H9 (cell line): ENCODE measurements around the gene FAM120C. TPM values are rescaled to one million over a fixed set of nuclear protein-coding genes. Genes with fewer than 3 reads are reported as not detected.

Experiments used
- DNase-seq: peaks from one replicate; pipeline ENCODE4 v3.0.0-alpha.2; 2017
- H2AFZ ChIP-seq: one replicate; pipeline ENCODE4 v1.6.1; 2013; ENCODE audit warnings: mild to moderate bottlenecking, low read length, control low read depth, moderate library complexity
- H2AK5ac ChIP-seq: 2 replicates; pipeline ENCODE4 v1.6.1; 2013; ENCODE audit warnings: low read length, control low read depth, mixed read lengths; ENCODE audit not compliant: insufficient read length
- H2BK120ac ChIP-seq: one replicate; pipeline ENCODE4 v1.6.1; 2013; ENCODE audit warnings: low read depth, mild to moderate bottlenecking, low read length, control low read depth, inconsistent platforms; ENCODE audit not compliant: poor library complexity, severe bottlenecking
- H2BK12ac ChIP-seq: 2 replicates; pipeline ENCODE4 v1.6.1; 2013; ENCODE audit warnings: low read length, control low read depth, mixed read lengths, low read depth; ENCODE audit not compliant: insufficient read length
- H2BK15ac ChIP-seq: 2 replicates; pipeline ENCODE4 v1.6.1; 2013; ENCODE audit warnings: low read depth, low read length, control low read depth
- H2BK20ac ChIP-seq: one replicate; pipeline ENCODE4 v1.6.1; 2013; ENCODE audit warnings: low read depth, mild to moderate bottlenecking, low read length, control low read depth, inconsistent platforms; ENCODE audit not compliant: poor library complexity, severe bottlenecking
- H2BK5ac ChIP-seq: 2 replicates; pipeline ENCODE4 v1.6.1; 2013; ENCODE audit warnings: low read length, control low read depth, mixed read lengths; ENCODE audit not compliant: insufficient read length
- H3K14ac ChIP-seq: 2 replicates; pipeline ENCODE4 v1.6.1; 2013; ENCODE audit warnings: low read length, control low read depth; ENCODE audit not compliant: insufficient read depth
- H3K18ac ChIP-seq: 2 replicates; pipeline ENCODE4 v1.6.1; 2013; ENCODE audit warnings: low read depth, mild to moderate bottlenecking, mixed read lengths, low read length, control low read depth; ENCODE audit not compliant: insufficient read length
- H3K23ac ChIP-seq: 2 replicates; pipeline ENCODE4 v1.6.1; 2013; ENCODE audit warnings: low read length, control low read depth, mixed read lengths, low read depth; ENCODE audit not compliant: insufficient read length
- H3K23me2 ChIP-seq: 2 replicates; pipeline ENCODE4 v1.6.1; 2013; ENCODE audit warnings: low read depth, mild to moderate bottlenecking, mixed read lengths, low read length, control low read depth; ENCODE audit not compliant: insufficient read length, poor library complexity, severe bottlenecking
- H3K27ac ChIP-seq: 2 replicates; pipeline ENCODE4 v1.5.1; 2013; ENCODE audit warnings: low read length, control low read depth, mixed read lengths, low read depth; ENCODE audit not compliant: insufficient read length
- H3K27me3 ChIP-seq: 2 replicates; pipeline ENCODE4 v1.6.1; 2013; ENCODE audit warnings: low read length, control low read depth, inconsistent platforms; ENCODE audit not compliant: insufficient read depth
- H3K4ac ChIP-seq: 2 replicates; pipeline ENCODE4 v1.6.1; 2013; ENCODE audit warnings: low read depth, mild to moderate bottlenecking, control low read depth, inconsistent platforms, low read length, moderate library complexity
- H3K4me1 ChIP-seq: 2 replicates; pipeline ENCODE4 v1.6.1; 2013; ENCODE audit warnings: low read length, control low read depth, inconsistent platforms; ENCODE audit not compliant: insufficient read depth
- H3K4me2 ChIP-seq: 2 replicates; pipeline ENCODE4 v1.6.1; 2013; ENCODE audit warnings: low read length, control low read depth, mixed read lengths; ENCODE audit not compliant: insufficient read length, insufficient read depth
- H3K56ac ChIP-seq: 2 replicates; pipeline ENCODE4 v1.6.1; 2013; ENCODE audit warnings: low read depth, mild to moderate bottlenecking, mixed read lengths, low read length, control low read depth; ENCODE audit not compliant: insufficient read length
- H3K79me1 ChIP-seq: 2 replicates; pipeline ENCODE4 v1.6.1; 2013; ENCODE audit warnings: low read depth, mild to moderate bottlenecking, moderate library complexity, low read length, control low read depth, inconsistent platforms; ENCODE audit not compliant: insufficient read depth, poor library complexity, severe bottlenecking
- H3K79me2 ChIP-seq: 2 replicates; pipeline ENCODE4 v1.6.1; 2013; ENCODE audit warnings: low read length, control low read depth, inconsistent platforms; ENCODE audit not compliant: insufficient read depth
- H3K9ac ChIP-seq: 2 replicates; pipeline ENCODE4 v1.6.1; 2013; ENCODE audit warnings: low read length, control low read depth, mixed read lengths; ENCODE audit not compliant: insufficient read length; ENCODE audit errors: extremely low read depth
- H3K9me3 ChIP-seq: one replicate; pipeline ENCODE4 v1.6.1; 2013; ENCODE audit warnings: low read depth, low read length, inconsistent platforms; ENCODE audit not compliant: control insufficient read depth
- H3T11ph ChIP-seq: one replicate; pipeline ENCODE4 v1.6.1; 2013; ENCODE audit warnings: mild to moderate bottlenecking, low read length, control low read depth, inconsistent platforms
- H4K20me1 ChIP-seq: one replicate; pipeline ENCODE4 v1.6.1; 2013; ENCODE audit not compliant: control insufficient read depth, insufficient read length, insufficient read depth
- H4K5ac ChIP-seq: 2 replicates; pipeline ENCODE4 v1.6.1; 2013; ENCODE audit warnings: low read depth, mild to moderate bottlenecking, mixed read lengths, low read length, control low read depth; ENCODE audit not compliant: insufficient read length
- H4K8ac ChIP-seq: replicated peaks from 2 replicates; pipeline ENCODE4 v1.6.1; 2013; ENCODE audit warnings: low read length, control low read depth, mixed read lengths, low read depth; ENCODE audit not compliant: insufficient read length
- H4K91ac ChIP-seq: 2 replicates; pipeline ENCODE4 v1.6.1; 2013; ENCODE audit warnings: low read depth, mild to moderate bottlenecking, moderate library complexity, mixed read lengths, low read length, control low read depth; ENCODE audit not compliant: insufficient read length
- H3K27ac Mint-ChIP-seq, 3 experiments: 2 replicates in 2 of 3; 3 replicates in 1 of 3; pipeline ENCODE4 v1.8.0; 2020 to 2021; ENCODE audit warnings: mixed read lengths in 3 of 3, mild to moderate bottlenecking in 1 of 3, moderate library complexity in 1 of 3
- H3K27me3 Mint-ChIP-seq: 2 replicates; pipeline ENCODE4 v1.8.0; 2021; ENCODE audit warnings: low read depth, mild to moderate bottlenecking, moderate library complexity, mixed read lengths
- H3K36me3 Mint-ChIP-seq, 3 experiments: 2 replicates in 2 of 3; 3 replicates in 1 of 3; pipeline ENCODE4 v1.8.0; 2020 to 2021; ENCODE audit warnings: low read depth in 3 of 3, mixed read lengths in 3 of 3; ENCODE audit not compliant: insufficient read depth in 1 of 3
- H3K4me1 Mint-ChIP-seq, 2 experiments: 2 replicates each; pipeline ENCODE4 v1.8.0; 2020; ENCODE audit warnings: mixed read lengths in 2 of 2
- H3K4me3 Mint-ChIP-seq, 2 experiments: 2 replicates in 1 of 2; 3 replicates in 1 of 2; pipeline ENCODE4 v1.8.0; 2020 to 2021; ENCODE audit warnings: mild to moderate bottlenecking in 2 of 2, mixed read lengths in 2 of 2, moderate library complexity in 1 of 2
- H3K9me3 Mint-ChIP-seq, 2 experiments: 2 replicates in 1 of 2; 3 replicates in 1 of 2; pipeline ENCODE4 v1.8.0; 2020; ENCODE audit warnings: mild to moderate bottlenecking in 2 of 2, mixed read lengths in 2 of 2, moderate library complexity in 1 of 2
- CTCF ChIP-seq: fragments of 200-600 bp; sonication (generic); conservative IDR thresholded peaks from 3 replicates; pipeline ENCODE4 v1.8.0; 2021; ENCODE audit warnings: antibody characterized with exemption, mild to moderate bottlenecking
- total RNA-seq: library from RNA; stranded (reverse); gene quantifications from 2 replicates; pipeline ENCODE4 v1.2.1, GENCODE V29; 2021

Gene FAM120C
- total RNA-seq, 1 experiment from 2014 or later = 9.2 TPM

GRCh38 chrX:54157561-54157960, 25.5 kb downstream of the FAM120C start:
- Histone ChIP-seq H3K18ac (no peak overlapping the region), H3K56ac (no peak overlapping the region), H2BK5ac (no peak overlapping the region), H3K4me1 (no peaks in the 10 kb centered on the region), H2AFZ (no peak overlapping the region), H3K4ac (no peak overlapping the region), H3K4me2 (no peak overlapping the region), H3K14ac (no peak overlapping the region), H3K27ac (no peak overlapping the region), H2AK5ac (no peak overlapping the region), H2BK120ac (no peak overlapping the region), H3K9ac (no peak overlapping the region), H4K5ac (no peak overlapping the region), H4K8ac (no peak overlapping the region), H3K9me3 (peaks cover 39% of the 10 kb centered on the region), H3K27me3 (no peaks in the 10 kb centered on the region), H3K23me2 (no peaks in the 10 kb centered on the region), H3K79me1 (no peaks in the 10 kb centered on the region), H3K79me2 (no peaks in the 10 kb centered on the region; the same call in 1 of the 2 replicates), H2BK20ac (no peak overlapping the region), H4K91ac (no peak overlapping the region), H4K20me1 (no peaks in the 10 kb centered on the region), H2BK15ac (no peak overlapping the region), H3T11ph (no peak overlapping the region), H3K23ac (no peak overlapping the region), H2BK12ac (no peak overlapping the region)
- Mint-ChIP-seq H3K36me3 (peaks cover 13 to 14% (median 13%) of the 10 kb centered on the region in 3 experiments), H3K27me3 (no peaks in the 10 kb centered on the region; the same call in 1 of the 2 replicates), H3K9me3 (peaks cover 68 to 73% of the 10 kb centered on the region in 2 experiments), H3K4me1 (no peaks in the 10 kb centered on the region), H3K27ac (no peak overlapping the region), H3K4me3 (no peak overlapping the region)
- DNase-seq = no peak
- no peak for TF ChIP-seq CTCF
